ENCODE measurements around the gene KMT2C.
"Not testable (repeated sequence)": the region's sequence is repeated elsewhere in the genome, so short reads cannot be mapped to it uniquely, and the experiment has no call there.

The KMT2C gene

DNA sequence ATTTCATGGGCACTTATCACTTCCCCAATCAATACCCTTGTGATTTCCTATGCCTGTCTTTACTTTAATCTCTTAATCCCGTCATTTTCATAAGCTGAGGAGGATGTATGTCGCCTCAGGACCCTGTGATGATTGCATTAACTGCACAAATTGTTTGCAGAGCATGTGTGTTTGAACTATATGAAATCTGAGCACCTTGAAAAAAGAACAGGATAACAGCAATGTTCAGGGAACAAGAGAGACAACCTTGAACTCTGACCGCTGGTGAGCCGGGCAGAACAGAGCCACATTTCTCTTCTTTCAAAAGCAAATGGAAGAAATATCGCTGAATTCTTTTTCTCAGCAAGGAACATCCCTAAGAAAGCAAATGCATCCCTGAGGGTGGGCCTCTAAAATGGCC is 84.1 kb downstream of the KMT2C start:
- Histone ChIP-seq H3K9me3 (ENCODE audit: low read length) (peaks cover 15% of the 10 kb centered on the region), H3K36me3 (ENCODE audit: insufficient read depth, low read length) (peaks cover 22% of the 10 kb centered on the region)
- not testable (repeated sequence) for H2AFZ ChIP-seq (ENCODE audit: low read depth, low read length); H3K4me1 ChIP-seq (ENCODE audit: insufficient read depth, low read length); H3K27me3 ChIP-seq (ENCODE audit: insufficient read depth, low read length); H3K4me3 ChIP-seq (ENCODE audit: low read length)

DNA sequence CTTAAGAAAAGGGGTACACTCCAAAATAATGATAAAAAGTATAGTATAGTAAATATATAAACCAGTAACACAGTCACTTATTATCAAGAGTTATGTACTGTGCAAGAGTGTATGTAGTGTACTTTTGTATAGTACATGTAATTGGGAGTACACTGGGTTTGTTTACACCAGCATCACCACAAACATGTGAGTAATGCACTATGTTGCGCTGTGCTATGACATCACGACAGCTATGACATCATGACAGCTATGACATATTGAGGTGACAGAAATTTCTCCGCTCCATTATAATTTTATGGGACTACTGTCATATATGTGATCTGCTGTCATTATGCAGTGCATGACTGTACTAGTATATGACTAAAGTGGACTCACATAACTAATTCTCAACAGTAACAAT is 84.6 kb downstream of the KMT2C start:
- Histone ChIP-seq H3K4me1 (ENCODE audit: insufficient read depth, low read length) (peaks cover 6% of the 10 kb centered on the region), H2AFZ (ENCODE audit: low read depth, low read length) (no peak overlapping the region), H3K9me3 (ENCODE audit: low read length) (peaks cover 15% of the 10 kb centered on the region), H3K36me3 (ENCODE audit: insufficient read depth, low read length) (peaks cover 22% of the 10 kb centered on the region), H3K27me3 (ENCODE audit: insufficient read depth, low read length) (no peaks in the 10 kb centered on the region), H3K4me3 (ENCODE audit: low read length) (no peak overlapping the region)

DNA sequence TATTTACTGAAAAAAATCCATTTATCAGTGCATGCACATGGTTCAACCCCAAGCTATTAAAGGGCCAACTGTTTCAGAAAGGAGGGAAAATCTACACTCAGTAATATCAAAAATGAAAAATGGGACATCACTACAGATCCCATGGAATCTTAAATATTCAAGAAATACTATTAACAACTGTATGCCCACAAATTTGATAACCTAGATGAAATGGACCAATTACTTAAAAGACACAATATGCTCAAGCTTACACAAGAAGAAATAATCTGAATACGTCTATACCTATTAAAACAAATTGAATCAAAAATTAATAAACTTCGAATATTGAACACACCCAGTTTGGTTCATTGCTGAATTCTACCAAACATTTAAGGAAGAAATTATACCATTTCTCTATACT is 87.9 kb downstream of the KMT2C start:
- H2AFZ ChIP-seq (ENCODE audit: low read depth, low read length), result no peak overlapping the region
- H3K36me3 ChIP-seq (ENCODE audit: insufficient read depth, low read length), result peaks cover 9% of the 10 kb centered on the region
- no peak overlapping the region for H3K4me3 ChIP-seq (ENCODE audit: low read length)
- H3K27me3 ChIP-seq (ENCODE audit: insufficient read depth, low read length), result no peaks in the 10 kb centered on the region
- no peaks in the 10 kb centered on the region for H3K4me1 ChIP-seq (ENCODE audit: insufficient read depth, low read length)
- peaks cover 15% of the 10 kb centered on the region for H3K9me3 ChIP-seq (ENCODE audit: low read length)

DNA sequence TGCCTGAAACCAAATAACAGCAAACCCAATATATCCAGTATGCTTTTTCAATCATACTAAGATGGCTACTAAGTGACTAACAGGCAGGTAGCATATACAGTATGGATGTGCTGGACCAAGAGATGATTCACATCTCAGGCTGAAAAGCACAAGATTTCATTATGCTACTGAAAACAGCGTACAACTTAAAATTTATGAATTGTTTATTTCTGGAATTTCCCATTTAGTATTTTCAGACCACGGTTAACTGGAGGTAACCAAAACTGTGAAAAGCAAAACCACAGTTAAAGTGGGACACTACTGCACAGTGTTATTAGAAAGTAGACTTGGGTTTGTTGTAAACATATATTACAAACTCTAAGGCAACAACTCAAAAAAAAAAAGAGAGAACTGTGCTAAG is 91.5 kb downstream of the KMT2C start:
- Histone ChIP-seq H2AFZ (ENCODE audit: low read depth, low read length) (no peak overlapping the region), H3K9me3 (ENCODE audit: low read length) (peaks cover 13% of the 10 kb centered on the region), H3K36me3 (ENCODE audit: insufficient read depth, low read length) (peaks cover 9% of the 10 kb centered on the region), H3K4me3 (ENCODE audit: low read length) (no peak overlapping the region), H3K27me3 (ENCODE audit: insufficient read depth, low read length) (no peaks in the 10 kb centered on the region), H3K4me1 (ENCODE audit: insufficient read depth, low read length) (no peaks in the 10 kb centered on the region)

DNA sequence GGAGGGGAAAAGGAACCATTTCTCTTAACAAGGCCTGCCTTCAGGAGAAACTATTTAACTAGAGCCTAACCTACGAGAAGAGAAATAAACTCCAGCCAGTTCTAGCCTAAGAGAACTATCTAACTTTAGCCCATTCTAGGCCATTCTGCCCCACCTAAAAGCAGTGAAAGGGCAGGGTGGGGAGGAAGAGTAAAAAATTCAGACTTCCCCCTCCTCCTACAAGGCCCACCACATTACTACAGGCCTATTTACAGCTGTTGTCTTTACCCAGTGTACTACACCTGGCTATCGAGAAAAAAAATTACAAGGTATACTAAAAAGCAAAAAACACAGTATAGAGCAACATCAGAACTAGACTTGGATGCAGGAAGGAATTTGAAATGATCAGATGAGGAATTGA is 93.0 kb downstream of the KMT2C start:
- Histone ChIP-seq H3K9me3 (ENCODE audit: low read length) (peaks cover 3% of the 10 kb centered on the region), H3K4me3 (ENCODE audit: low read length) (no peak overlapping the region), H3K36me3 (ENCODE audit: insufficient read depth, low read length) (peaks cover 5% of the 10 kb centered on the region), H2AFZ (ENCODE audit: low read depth, low read length) (no peak overlapping the region), H3K4me1 (ENCODE audit: insufficient read depth, low read length) (no peaks in the 10 kb centered on the region), H3K27me3 (ENCODE audit: insufficient read depth, low read length) (no peaks in the 10 kb centered on the region)

DNA sequence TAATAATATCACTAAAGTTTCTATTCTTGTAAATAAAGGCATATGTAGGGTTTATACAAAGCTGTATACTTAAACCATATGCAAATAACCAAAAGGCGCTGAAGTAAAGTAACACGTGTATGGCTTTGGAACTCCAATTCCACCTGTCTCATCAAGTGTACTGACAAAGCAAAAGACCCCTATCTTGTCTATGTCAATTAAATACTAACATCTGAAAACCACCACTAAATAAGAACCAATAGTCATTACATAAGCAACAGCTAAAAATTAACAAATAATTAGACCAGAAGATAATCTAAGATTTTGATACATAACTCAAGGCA is 93.9 kb downstream of the KMT2C start:
- no peak overlapping the region for H3K4me3 ChIP-seq (ENCODE audit: low read length)
- no peak overlapping the region for H2AFZ ChIP-seq (ENCODE audit: low read depth, low read length)
- H3K9me3 ChIP-seq (ENCODE audit: low read length), result no peaks in the 10 kb centered on the region
- no peaks in the 10 kb centered on the region for H3K27me3 ChIP-seq (ENCODE audit: insufficient read depth, low read length)
- H3K36me3 ChIP-seq (ENCODE audit: insufficient read depth, low read length), result peaks cover 2% of the 10 kb centered on the region
- H3K4me1 ChIP-seq (ENCODE audit: insufficient read depth, low read length), result no peaks in the 10 kb centered on the region

DNA sequence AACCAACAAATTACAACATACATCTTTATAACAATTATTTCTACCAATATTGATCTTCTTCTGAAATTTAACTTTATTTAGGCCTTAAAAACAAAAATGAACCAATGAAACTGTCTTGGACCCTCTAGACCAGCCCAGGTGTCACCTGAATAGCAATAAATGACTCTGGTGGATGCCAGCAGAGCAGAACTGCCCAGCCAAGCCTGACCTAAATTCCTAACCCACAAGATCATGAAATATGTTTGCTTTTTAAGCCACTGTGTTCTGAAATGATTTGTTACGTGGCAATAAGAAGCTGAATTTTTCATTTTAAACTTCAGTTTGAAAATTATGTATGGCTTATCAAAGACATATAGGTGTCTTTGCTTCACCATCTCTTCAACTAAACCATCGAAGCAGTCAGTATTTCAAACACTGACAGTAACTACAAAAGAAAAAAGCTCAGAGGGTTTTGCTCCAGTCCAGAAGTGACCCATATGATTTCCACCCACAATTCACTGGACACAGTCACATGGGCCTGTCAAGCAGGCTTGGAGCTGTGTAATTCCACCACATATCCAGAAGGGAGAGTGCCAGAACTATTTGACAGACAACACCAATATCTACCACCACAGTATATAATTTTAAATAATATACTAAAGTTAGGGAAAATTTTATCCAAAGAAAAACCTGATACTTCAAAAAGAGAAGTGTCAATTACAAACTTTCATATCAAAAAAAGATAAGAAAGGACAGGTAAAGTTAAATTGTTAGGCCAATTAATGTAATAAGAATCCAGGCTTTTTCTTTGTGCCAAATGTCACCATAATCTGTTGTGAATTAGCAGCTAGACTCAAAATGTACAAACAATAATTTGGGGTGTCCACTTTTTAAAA is 94.5 kb downstream of the KMT2C start:
- peaks cover 2% of the 10 kb centered on the region for H3K36me3 ChIP-seq (ENCODE audit: insufficient read depth, low read length)
- H3K27me3 ChIP-seq (ENCODE audit: insufficient read depth, low read length), result no peaks in the 10 kb centered on the region
- no peak overlapping the region for H2AFZ ChIP-seq (ENCODE audit: low read depth, low read length)
- no peaks in the 10 kb centered on the region for H3K9me3 ChIP-seq (ENCODE audit: low read length)
- H3K4me1 ChIP-seq (ENCODE audit: insufficient read depth, low read length), result no peaks in the 10 kb centered on the region
- H3K4me3 ChIP-seq (ENCODE audit: low read length), result no peak overlapping the region

DNA sequence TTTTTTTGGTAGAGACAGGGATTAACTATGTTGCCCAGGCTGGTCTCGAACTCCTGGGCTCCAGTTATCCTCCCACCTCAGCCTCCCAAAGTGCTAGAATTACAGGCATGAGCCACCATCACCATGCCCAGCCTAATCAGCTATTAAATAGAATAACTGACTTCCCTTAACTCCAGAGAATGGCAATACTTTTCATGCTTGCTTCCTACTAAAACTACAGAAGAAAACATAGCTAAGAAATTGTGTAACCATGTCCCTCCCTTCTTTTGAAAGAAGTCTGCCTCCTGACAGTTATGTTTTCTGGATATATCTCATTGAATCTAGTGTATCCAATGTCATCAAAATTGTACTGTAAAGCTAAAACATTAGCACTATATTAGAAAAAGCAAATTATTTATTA is 95.6 kb downstream of the KMT2C start:
- H3K9me3 ChIP-seq (ENCODE audit: low read length), result no peaks in the 10 kb centered on the region
- no peaks in the 10 kb centered on the region for H3K4me1 ChIP-seq (ENCODE audit: insufficient read depth, low read length)
- H3K27me3 ChIP-seq (ENCODE audit: insufficient read depth, low read length), result no peaks in the 10 kb centered on the region
- no peak overlapping the region for H3K4me3 ChIP-seq (ENCODE audit: low read length)
- no peak overlapping the region for H2AFZ ChIP-seq (ENCODE audit: low read depth, low read length)
- H3K36me3 ChIP-seq (ENCODE audit: insufficient read depth, low read length), result no peaks in the 10 kb centered on the region

DNA sequence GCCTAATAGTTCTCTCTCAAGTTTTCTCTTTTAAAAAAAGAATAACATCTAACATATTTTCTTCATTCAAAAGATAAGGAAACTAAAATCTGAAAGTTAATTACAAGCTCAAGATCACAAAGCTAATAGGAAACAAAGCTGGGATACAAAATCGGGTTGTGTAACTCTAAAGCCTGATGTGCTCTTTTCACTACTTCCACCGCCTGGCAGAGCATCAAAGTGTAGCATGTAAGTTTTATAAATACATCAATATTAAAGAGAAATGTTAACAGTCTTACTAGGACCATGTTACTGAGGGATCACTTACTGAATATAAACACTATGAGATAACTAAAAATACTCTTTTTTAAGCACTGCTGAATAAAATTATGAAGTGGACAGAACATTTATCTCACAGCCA is 97.2 kb downstream of the KMT2C start:
- no peak overlapping the region for H3K4me3 ChIP-seq (ENCODE audit: low read length)
- no peaks in the 10 kb centered on the region for H3K4me1 ChIP-seq (ENCODE audit: insufficient read depth, low read length)
- no peaks in the 10 kb centered on the region for H3K9me3 ChIP-seq (ENCODE audit: low read length)
- H3K27me3 ChIP-seq (ENCODE audit: insufficient read depth, low read length), result no peaks in the 10 kb centered on the region
- no peaks in the 10 kb centered on the region for H3K36me3 ChIP-seq (ENCODE audit: insufficient read depth, low read length)
- no peak overlapping the region for H2AFZ ChIP-seq (ENCODE audit: low read depth, low read length)

DNA sequence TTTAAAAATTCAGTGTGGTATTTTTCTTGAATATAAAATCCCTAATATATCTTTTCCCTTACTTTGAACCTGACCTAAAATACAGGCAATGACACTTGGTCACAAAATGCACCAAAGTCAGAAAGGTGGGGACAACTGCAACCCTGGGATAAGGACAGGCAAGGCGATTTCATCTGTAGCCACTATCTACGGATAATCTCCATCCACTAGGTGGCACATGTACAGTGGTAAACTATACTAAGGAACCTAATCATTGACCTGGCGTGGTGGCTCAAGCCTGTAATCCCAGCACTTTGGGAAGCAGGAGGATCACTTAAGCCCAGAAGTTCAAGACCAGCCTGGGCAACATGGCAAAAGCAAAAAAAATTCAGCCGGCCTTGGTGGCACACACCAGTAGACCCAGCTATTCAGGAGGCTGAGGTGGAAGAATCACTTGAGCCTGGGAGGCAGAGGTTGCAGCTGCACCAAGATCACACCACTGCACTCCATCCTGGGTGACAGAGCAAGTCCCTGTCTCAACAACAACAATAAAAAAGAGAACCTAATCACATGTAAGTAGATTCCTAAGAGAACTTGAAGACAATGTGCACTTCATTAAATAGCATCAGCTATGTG is 98.9 kb downstream of the KMT2C start:
- Histone ChIP-seq H3K36me3 (ENCODE audit: insufficient read depth, low read length) (no peaks in the 10 kb centered on the region), H3K27me3 (ENCODE audit: insufficient read depth, low read length) (no peaks in the 10 kb centered on the region), H3K4me3 (ENCODE audit: low read length) (no peak overlapping the region), H3K9me3 (ENCODE audit: low read length) (no peaks in the 10 kb centered on the region), H3K4me1 (ENCODE audit: insufficient read depth, low read length) (no peaks in the 10 kb centered on the region), H2AFZ (ENCODE audit: low read depth, low read length) (no peak overlapping the region)

DNA sequence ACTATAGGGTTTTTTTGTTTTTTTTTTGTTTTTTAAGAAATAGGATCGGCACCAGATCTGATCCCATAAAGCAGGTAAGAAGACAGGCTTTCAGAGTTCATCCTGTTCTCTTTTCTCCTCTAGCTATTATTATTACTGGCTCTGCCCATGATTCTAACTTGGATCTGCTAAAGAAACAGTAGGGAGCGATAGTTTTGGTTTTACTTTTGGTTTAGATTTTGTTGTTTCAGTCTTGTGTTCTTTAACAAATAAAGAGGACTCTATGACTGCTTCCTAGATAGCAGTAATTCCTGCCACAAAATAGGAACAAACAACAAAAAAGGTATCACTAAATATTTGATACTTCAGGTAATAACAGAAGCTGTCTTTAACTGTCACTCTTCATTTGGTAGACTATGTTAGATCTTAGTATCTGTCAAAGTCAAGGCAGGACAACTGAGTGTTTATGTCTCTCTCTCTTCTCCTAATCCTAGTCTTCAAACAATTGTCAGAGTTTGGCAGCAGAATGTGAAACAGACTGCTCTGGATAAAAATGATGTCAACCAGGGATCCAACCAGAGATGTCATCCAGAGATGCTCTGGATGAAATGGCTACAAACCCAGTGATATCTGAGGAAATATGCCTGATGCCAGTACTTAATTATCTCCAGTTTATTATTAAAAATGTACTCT is 99.8 kb downstream of the KMT2C start:
- Histone ChIP-seq H3K27me3 (ENCODE audit: insufficient read depth, low read length) (no peaks in the 10 kb centered on the region), H2AFZ (ENCODE audit: low read depth, low read length) (no peak overlapping the region), H3K36me3 (ENCODE audit: insufficient read depth, low read length) (no peaks in the 10 kb centered on the region), H3K4me3 (ENCODE audit: low read length) (no peak overlapping the region), H3K4me1 (ENCODE audit: insufficient read depth, low read length) (no peaks in the 10 kb centered on the region), H3K9me3 (ENCODE audit: low read length) (no peaks in the 10 kb centered on the region)

DNA sequence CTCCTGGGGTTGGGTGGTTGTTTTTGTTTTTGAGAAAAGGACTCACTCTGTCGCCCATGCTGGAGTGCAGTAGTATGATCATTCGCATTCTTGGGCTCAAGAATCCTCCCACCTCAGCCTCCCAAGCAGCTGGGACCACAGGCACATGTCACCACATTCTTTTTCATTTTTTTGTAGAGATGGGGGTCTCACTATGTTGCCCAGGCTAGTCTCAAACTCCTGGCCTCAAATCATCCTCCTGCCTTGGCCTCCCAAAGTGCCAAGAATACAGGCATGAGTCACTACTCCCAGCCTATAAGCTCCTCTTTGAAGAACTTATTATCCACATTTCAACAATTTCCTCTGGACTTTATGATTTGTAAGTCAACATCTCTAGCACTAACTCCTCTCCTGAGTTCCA is 102.7 kb downstream of the KMT2C start:
- Histone ChIP-seq H3K4me3 (ENCODE audit: low read length) (no peak overlapping the region), H3K27me3 (ENCODE audit: insufficient read depth, low read length) (no peaks in the 10 kb centered on the region), H3K4me1 (ENCODE audit: insufficient read depth, low read length) (no peaks in the 10 kb centered on the region), H2AFZ (ENCODE audit: low read depth, low read length) (no peak overlapping the region), H3K9me3 (ENCODE audit: low read length) (no peaks in the 10 kb centered on the region), H3K36me3 (ENCODE audit: insufficient read depth, low read length) (peaks cover 18% of the 10 kb centered on the region)

DNA sequence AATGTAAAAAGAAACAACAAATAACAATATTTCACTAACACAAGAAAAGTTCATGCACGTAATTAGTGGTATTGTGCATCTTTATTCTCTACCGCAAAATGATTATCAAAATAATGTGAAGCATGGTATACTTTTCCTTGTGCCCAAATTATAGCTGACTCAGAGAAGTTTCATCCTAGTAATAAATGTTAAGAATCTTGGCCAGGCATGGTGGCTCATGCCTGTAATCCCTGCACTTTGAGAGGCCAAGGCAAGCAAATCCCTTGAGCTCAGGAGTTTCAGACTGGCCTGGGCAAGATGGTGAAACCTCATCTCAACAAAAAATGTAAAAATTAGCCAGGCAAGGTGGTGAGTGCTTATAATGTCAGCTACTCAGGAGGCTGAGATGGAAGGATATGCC is 105.0 kb downstream of the KMT2C start:
- Histone ChIP-seq H3K4me1 (ENCODE audit: insufficient read depth, low read length) (no peaks in the 10 kb centered on the region), H2AFZ (ENCODE audit: low read depth, low read length) (no peak overlapping the region), H3K4me3 (ENCODE audit: low read length) (no peak overlapping the region), H3K27me3 (ENCODE audit: insufficient read depth, low read length) (no peaks in the 10 kb centered on the region), H3K9me3 (ENCODE audit: low read length) (peaks cover 2% of the 10 kb centered on the region), H3K36me3 (ENCODE audit: insufficient read depth, low read length) (peaks cover 27% of the 10 kb centered on the region)

Data from neuron (in vitro differentiated cells).